SU-DHL-6 (cell line): ENCODE results near the gene SUMF1.

Experiments
- H2AFZ ChIP-seq: fragments of 200-600 bp; sonication (generic); 2 replicates; pipeline ENCODE4 v1.6.1; 2014; ENCODE audit warnings: low read depth, mild to moderate bottlenecking, moderate library complexity, mixed read lengths, antibody characterized with exemption, low read length; ENCODE audit not compliant: severe bottlenecking
- H3F3A ChIP-seq: fragments of 200-600 bp; shearing (Covaris generic); 2 replicates; pipeline ENCODE4 v1.6.0; 2016; ENCODE audit warnings: antibody characterized with exemption, mild to moderate bottlenecking; ENCODE audit not compliant: insufficient read depth
- H3K27ac ChIP-seq: fragments of 200-600 bp; sonication (generic); 2 replicates; pipeline ENCODE4 v1.5.1; 2016; ENCODE audit warnings: low read depth, mild to moderate bottlenecking, low read length, moderate library complexity, mixed read lengths
- H3K27me3 ChIP-seq: fragments of 200-600 bp; sonication (generic), shearing (Covaris generic); 2 replicates; pipeline ENCODE4 v1.6.0; 2014; ENCODE audit warnings: mild to moderate bottlenecking, low read length
- H3K36me3 ChIP-seq: fragments of 200-600 bp; sonication (generic); 2 replicates; pipeline ENCODE4 v1.6.1; 2014; ENCODE audit warnings: mild to moderate bottlenecking, low read length, mixed read lengths
- H3K4me2 ChIP-seq: fragments of 300-600, 200-600 bp; shearing (Covaris generic), sonication (generic); 2 replicates; pipeline ENCODE4 v1.6.0; 2014; ENCODE audit warnings: low read length, low read depth, mild to moderate bottlenecking; ENCODE audit not compliant: poor library complexity, severe bottlenecking
- H3K4me3 ChIP-seq: fragments of 200-600 bp; sonication (generic); 2 replicates; pipeline ENCODE4 v1.5.1; 2014; ENCODE audit warnings: antibody characterized with exemption, low read length, mild to moderate bottlenecking, mixed read lengths; ENCODE audit not compliant: insufficient read depth, poor library complexity, severe bottlenecking
- H3K79me2 ChIP-seq: fragments of 200-600 bp; sonication (generic); 2 replicates; pipeline ENCODE4 v1.6.1; 2014; ENCODE audit warnings: mild to moderate bottlenecking, low read length, moderate library complexity; ENCODE audit not compliant: insufficient read depth
- H3K9ac ChIP-seq: fragments of 200-600 bp; sonication (generic); 2 replicates; pipeline ENCODE4 v1.7.0; 2014; ENCODE audit warnings: mild to moderate bottlenecking, low read length
- H3K9me2 ChIP-seq: fragments of 200-600 bp; sonication (generic); replicated peaks from 2 replicates; pipeline ENCODE4 v1.6.1; 2014; ENCODE audit warnings: low read length; ENCODE audit not compliant: insufficient read depth
- H3K9me3 ChIP-seq: fragments of 200-600 bp; sonication (generic); 2 replicates; pipeline ENCODE4 v1.6.1; 2014; ENCODE audit warnings: low read length, mixed read lengths; ENCODE audit not compliant: insufficient read depth
- H4K20me1 ChIP-seq: fragments of 200-600 bp; sonication (generic); 2 replicates; pipeline ENCODE4 v1.6.1; 2014; ENCODE audit warnings: low read depth, mild to moderate bottlenecking, antibody characterized with exemption, low read length, moderate library complexity, mixed read lengths
- CTCF ChIP-seq: fragments of 200-600 bp; sonication (generic); IDR thresholded peaks from one replicate; pipeline ENCODE4 v1.5.1; 2017; ENCODE audit warnings: antibody characterized with exemption, mild to moderate bottlenecking, low read length, moderate library complexity; ENCODE audit not compliant: insufficient read depth, poor library complexity, severe bottlenecking
- EZH2phosphoT487 ChIP-seq: fragments of 200-600 bp; sonication (generic), shearing (Covaris generic); conservative IDR thresholded peaks from 2 replicates; pipeline ENCODE4 v1.6.1; 2018; ENCODE audit warnings: mild to moderate bottlenecking, antibody characterized with exemption, low read length, moderate library complexity, mixed read lengths

SUMF1 gene

GRCh38 chr3:4411833-4412232 is 55.2 kb downstream of the SUMF1 start:
- no peaks in the 10 kb centered on the region for H3K9me2 ChIP-seq
- H3K4me2 ChIP-seq: no peak overlapping the region
- no peaks in the 10 kb centered on the region for H3K9me3 ChIP-seq
- H2AFZ ChIP-seq: no peak overlapping the region
- H4K20me1 ChIP-seq: no peaks in the 10 kb centered on the region
- no peak overlapping the region for H3K4me3 ChIP-seq
- no peak overlapping the region for H3K27ac ChIP-seq
- no peak for TF ChIP-seq EZH2phosphoT487
- no peaks in the 10 kb centered on the region for H3F3A ChIP-seq
- no peak overlapping the region for H3K9ac ChIP-seq
- H3K27me3 ChIP-seq: no peaks in the 10 kb centered on the region
- H3K79me2 ChIP-seq: no peaks in the 10 kb centered on the region
- no peaks in the 10 kb centered on the region for H3K36me3 ChIP-seq

- Histone ChIP-seq H4K20me1 (no peaks in the 10 kb centered on the region), H3K27me3 (no peaks in the 10 kb centered on the region), H3K4me3 (no peak overlapping the region), H3K36me3 (no peaks in the 10 kb centered on the region), H3K9me2 (no peaks in the 10 kb centered on the region), H3K9me3 (no peaks in the 10 kb centered on the region), H2AFZ (no peak overlapping the region), H3K4me2 (no peak overlapping the region), H3K9ac (no peak overlapping the region), H3K79me2 (no peaks in the 10 kb centered on the region), H3K27ac (no peak overlapping the region), H3F3A (no peaks in the 10 kb centered on the region)
- TF ChIP-seq EZH2phosphoT487: no peak
- TF ChIP-seq CTCF: no peak
Measured at GRCh38 chr3:4411236-4411635, 55.8 kb downstream of the SUMF1 start.

- Histone ChIP-seq H4K20me1 (no peaks in the 10 kb centered on the region), H3K36me3 (no peaks in the 10 kb centered on the region), H3K9ac (no peak overlapping the region), H3K4me3 (no peak overlapping the region), H3K27me3 (no peaks in the 10 kb centered on the region), H3F3A (no peaks in the 10 kb centered on the region), H3K4me2 (no peak overlapping the region), H3K79me2 (no peaks in the 10 kb centered on the region), H3K9me3 (no peaks in the 10 kb centered on the region), H2AFZ (no peak overlapping the region), H3K9me2 (no peaks in the 10 kb centered on the region), H3K27ac (no peak overlapping the region)
- TF ChIP-seq CTCF (no peak), EZH2phosphoT487 (no peak)
Measured at GRCh38 chr3:4410606-4411005, 56.5 kb downstream of the SUMF1 start.

- Histone ChIP-seq H3K79me2 (no peaks in the 10 kb centered on the region), H3K9me3 (no peaks in the 10 kb centered on the region), H3K27ac (no peak overlapping the region), H3K27me3 (no peaks in the 10 kb centered on the region), H3F3A (no peaks in the 10 kb centered on the region), H3K4me2 (no peak overlapping the region), H3K9me2 (no peaks in the 10 kb centered on the region), H2AFZ (no peak overlapping the region), H3K36me3 (no peaks in the 10 kb centered on the region), H3K4me3 (no peak overlapping the region), H3K9ac (no peak overlapping the region), H4K20me1 (no peaks in the 10 kb centered on the region)
- TF ChIP-seq CTCF: no peak
Measured at GRCh38 chr3:4409971-4410573, 57.0 kb downstream of the SUMF1 start.
